ENCODE data around the gene CDC42SE2.
"Not testable (repeated sequence)": the region's sequence is repeated elsewhere in the genome, so short reads cannot be mapped to it uniquely, and the experiment has no call there.

CDC42SE2 gene

GRCh38 chr5:131277875-131278740 is 14.3 kb downstream of the CDC42SE2 start:
- DNase-seq (ENCODE audit: low read depth in 1 of 2, low spot score in 1 of 2): no peak

GRCh38 chr5:131278741-131279124 is 14.9 kb downstream of the CDC42SE2 start:
- not testable (repeated sequence) for DNase-seq (ENCODE audit: low read depth in 1 of 2, low spot score in 1 of 2)

DNA sequence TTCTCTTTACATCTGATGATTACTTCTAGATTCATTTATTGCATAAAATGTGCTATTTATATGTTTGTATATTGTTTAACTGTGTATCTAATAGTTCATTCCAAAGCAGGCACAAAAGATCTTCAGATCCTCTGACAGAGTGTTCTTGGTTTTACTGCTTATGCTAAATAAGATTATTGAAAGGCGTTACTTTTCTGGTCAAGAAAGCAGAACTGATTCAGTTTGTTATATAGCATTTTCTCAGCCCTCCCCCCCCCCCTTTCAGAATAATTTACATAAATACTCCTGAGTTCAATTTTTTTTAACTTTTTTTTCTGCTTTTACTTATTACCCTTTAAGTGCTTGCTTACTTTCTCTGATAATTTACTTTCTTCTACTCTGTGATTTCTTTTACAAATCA is 15.4 kb downstream of the CDC42SE2 start:
- no peak for DNase-seq (ENCODE audit: low read depth in 1 of 2, low spot score in 1 of 2)

GRCh38 chr5:131280417-131280816 is 16.6 kb downstream of the CDC42SE2 start:
- no peak for DNase-seq (ENCODE audit: low read depth in 1 of 2, low spot score in 1 of 2)

- DNase-seq (ENCODE audit: low read depth in 1 of 2, low spot score in 1 of 2): no peak
These were observed 17.4 kb downstream of the CDC42SE2 start for GRCh38 chr5:131281133-131281867.

GRCh38 chr5:131281868-131282234 is 18.0 kb downstream of the CDC42SE2 start:
- no peak for DNase-seq (ENCODE audit: low read depth in 1 of 2, low spot score in 1 of 2)

GRCh38 chr5:131282235-131282634 is 18.4 kb downstream of the CDC42SE2 start:
- no peak for DNase-seq (ENCODE audit: low read depth in 1 of 2, low spot score in 1 of 2)

DNA sequence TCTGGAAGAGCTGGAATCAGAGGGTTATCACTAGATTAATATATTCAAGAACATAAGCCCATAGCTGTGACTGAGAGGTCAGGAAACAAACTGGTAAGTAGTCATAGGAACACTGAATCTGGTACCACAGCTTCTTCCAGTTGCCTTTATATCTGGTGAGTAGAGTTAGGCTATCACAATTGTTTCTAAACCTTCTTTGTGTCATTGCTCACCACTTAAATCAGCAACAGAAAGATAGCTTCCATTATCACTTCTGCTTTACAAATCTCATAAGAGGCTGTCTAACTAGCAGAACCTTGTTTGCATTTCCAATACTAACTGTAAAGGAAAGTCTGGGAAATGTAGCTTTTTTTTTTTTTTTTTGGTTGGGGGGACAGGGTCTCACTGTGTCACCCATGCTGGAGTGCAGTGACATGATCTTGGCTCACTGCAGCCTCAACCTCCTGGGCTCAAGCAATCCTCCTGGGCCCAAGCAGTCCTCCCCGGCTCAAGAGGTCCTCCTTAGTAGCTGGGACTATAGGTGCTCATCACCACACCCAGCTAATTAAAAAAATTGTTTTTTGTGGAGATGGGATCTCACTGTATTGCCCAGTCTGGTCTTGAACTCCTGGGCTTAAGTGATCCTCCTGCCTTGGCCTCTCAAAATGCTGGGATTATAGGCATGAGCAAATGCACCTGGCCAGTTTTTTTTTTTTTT is 22.0 kb downstream of the CDC42SE2 start:
- DNase-seq (ENCODE audit: low read depth in 1 of 2, low spot score in 1 of 2): no peak

GRCh38 chr5:131286400-131286715 is 22.5 kb downstream of the CDC42SE2 start:
- no peak for DNase-seq (ENCODE audit: low read depth in 1 of 2, low spot score in 1 of 2)

- DNase-seq (ENCODE audit: low read depth in 1 of 2, low spot score in 1 of 2): no peak
These were observed 24.5 kb downstream of the CDC42SE2 start for GRCh38 chr5:131288328-131288727.

DNA sequence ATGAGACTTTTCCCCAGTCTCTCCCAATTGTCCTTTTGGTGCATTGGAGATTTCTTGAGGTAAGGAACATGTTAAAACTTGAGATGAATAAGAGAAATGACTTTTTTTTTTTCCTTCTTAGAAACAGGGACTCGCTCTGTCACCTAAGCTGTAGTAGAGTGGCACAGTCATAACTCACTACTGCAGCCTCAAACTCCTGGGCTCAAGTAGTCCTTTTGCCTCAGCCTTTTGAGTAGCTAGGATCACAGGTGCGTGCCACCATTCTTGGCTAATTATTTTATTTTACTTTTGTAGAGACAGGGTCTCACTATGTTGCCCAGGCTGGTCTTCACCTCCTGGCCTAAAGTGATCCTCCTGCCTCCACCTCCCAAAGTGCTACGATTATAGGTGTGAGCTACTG is 25.9 kb downstream of the CDC42SE2 start:
- DNase-seq (ENCODE audit: low read depth in 1 of 2, low spot score in 1 of 2): no peak

- DNase-seq (ENCODE audit: low read depth in 1 of 2, low spot score in 1 of 2): no peak
These were observed 32.4 kb downstream of the CDC42SE2 start for GRCh38 chr5:131296213-131296672.

GRCh38 chr5:131297886-131298285 is 34.0 kb downstream of the CDC42SE2 start:
- DNase-seq (ENCODE audit: low read depth in 1 of 2, low spot score in 1 of 2): no peak

DNA sequence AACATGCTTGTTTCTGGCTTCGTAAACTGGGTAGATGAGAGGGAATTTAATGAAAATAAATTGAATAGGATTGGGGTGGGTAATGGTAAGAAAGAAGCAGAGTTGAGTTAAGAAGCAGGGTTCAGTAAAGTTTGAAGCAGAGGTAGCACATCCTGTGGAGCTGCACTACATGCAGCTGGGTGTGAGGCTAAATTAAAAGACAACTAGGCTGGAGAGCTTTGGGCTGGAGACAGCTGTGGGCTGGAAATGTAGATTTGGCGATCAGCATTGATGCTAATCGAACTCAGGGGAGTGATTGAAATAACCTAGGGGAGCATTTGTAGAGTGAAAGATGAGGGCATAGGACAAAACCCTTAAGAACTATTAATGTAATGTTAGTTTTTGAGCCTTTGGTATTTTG is 35.6 kb downstream of the CDC42SE2 start:
- no peak for DNase-seq (ENCODE audit: low read depth in 1 of 2, low spot score in 1 of 2)

GRCh38 chr5:131302506-131302905 is 38.7 kb downstream of the CDC42SE2 start:
- DNase-seq (ENCODE audit: low read depth in 1 of 2, low spot score in 1 of 2): no peak

- DNase-seq (ENCODE audit: low read depth in 1 of 2, low spot score in 1 of 2): no peak
These were observed 39.7 kb downstream of the CDC42SE2 start for GRCh38 chr5:131303537-131303936.

GRCh38 chr5:131304414-131304813 is 40.6 kb downstream of the CDC42SE2 start:
- no peak for DNase-seq (ENCODE audit: low read depth in 1 of 2, low spot score in 1 of 2)

- DNase-seq (ENCODE audit: low read depth in 1 of 2, low spot score in 1 of 2): no peak
These were observed 41.4 kb downstream of the CDC42SE2 start for GRCh38 chr5:131305138-131305689.

- no peak for DNase-seq (ENCODE audit: low read depth in 1 of 2, low spot score in 1 of 2)
These were observed 42.1 kb downstream of the CDC42SE2 start for GRCh38 chr5:131305906-131306305.

GRCh38 chr5:131312235-131312772 is 48.5 kb downstream of the CDC42SE2 start:
- DNase-seq (ENCODE audit: low read depth in 1 of 2, low spot score in 1 of 2): not testable (repeated sequence)

GRCh38 chr5:131316026-131316425 is 52.2 kb downstream of the CDC42SE2 start:
- no peak for DNase-seq (ENCODE audit: low read depth in 1 of 2, low spot score in 1 of 2)
